ENCODE results near the gene NPTX1. TPM values are rescaled to one million over a fixed set of nuclear protein-coding genes. Genes with fewer than 3 reads are reported as not detected.

The NPTX1 gene
- total and polyA plus RNA-seq, 2 of the 13 experiments (the other 11 are each of a cell fraction or from before 2014, with no cell fraction given), result 0.01 TPM; not detected in 1

DNA sequence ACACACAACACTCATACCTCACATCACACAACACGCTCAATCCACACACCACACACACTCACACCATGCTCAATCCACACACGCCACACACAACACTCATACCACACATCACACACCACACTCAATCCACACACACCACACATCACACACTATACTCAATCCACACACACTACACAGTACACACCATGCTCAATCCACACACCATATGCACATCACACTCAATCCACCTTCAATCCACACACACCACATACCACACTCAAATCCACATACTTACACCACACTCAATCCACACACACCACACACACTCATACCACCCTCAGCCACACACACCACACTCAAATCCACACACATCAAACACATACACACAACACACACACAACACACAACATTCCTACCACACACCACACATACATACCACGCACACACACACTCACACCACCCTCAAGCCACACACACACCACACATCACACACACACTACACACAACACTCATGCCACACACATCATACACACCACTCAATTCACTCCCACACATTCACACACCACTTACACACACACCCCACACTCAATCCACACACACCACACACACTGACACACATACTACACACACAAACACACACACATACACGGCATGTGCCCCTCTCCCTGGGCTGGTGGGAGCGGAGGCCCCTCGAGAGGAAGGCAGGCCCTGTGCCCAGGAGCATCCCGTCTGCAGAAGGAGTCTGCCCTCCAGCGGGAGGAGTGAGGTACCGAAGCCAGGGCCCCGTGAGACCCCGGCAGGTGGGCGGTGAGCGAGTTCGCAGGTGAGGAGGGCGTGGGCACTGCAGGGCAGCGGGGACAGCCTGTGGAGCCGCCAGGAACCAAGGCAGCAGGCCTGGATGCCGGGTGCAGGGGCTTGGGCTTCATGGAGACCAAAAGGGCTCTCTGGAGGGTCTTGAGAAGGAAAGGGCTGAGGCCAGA lies 35.1 kb upstream of the NPTX1 start (continued):
- peak; percentile 4 for TF ChIP-seq ZNF646 (CRISPR knock-in tag; IDR thresholded peaks at IDR 0.05)
- TF ChIP-seq NFYC (CRISPR knock-in tag; IDR thresholded peaks at IDR 0.05), result no peak
- no peak for TF ChIP-seq ZNF788 (CRISPR knock-in tag; IDR thresholded peaks at IDR 0.05; ENCODE audit: borderline replicate concordance)
- TF ChIP-seq, protein P1, sequence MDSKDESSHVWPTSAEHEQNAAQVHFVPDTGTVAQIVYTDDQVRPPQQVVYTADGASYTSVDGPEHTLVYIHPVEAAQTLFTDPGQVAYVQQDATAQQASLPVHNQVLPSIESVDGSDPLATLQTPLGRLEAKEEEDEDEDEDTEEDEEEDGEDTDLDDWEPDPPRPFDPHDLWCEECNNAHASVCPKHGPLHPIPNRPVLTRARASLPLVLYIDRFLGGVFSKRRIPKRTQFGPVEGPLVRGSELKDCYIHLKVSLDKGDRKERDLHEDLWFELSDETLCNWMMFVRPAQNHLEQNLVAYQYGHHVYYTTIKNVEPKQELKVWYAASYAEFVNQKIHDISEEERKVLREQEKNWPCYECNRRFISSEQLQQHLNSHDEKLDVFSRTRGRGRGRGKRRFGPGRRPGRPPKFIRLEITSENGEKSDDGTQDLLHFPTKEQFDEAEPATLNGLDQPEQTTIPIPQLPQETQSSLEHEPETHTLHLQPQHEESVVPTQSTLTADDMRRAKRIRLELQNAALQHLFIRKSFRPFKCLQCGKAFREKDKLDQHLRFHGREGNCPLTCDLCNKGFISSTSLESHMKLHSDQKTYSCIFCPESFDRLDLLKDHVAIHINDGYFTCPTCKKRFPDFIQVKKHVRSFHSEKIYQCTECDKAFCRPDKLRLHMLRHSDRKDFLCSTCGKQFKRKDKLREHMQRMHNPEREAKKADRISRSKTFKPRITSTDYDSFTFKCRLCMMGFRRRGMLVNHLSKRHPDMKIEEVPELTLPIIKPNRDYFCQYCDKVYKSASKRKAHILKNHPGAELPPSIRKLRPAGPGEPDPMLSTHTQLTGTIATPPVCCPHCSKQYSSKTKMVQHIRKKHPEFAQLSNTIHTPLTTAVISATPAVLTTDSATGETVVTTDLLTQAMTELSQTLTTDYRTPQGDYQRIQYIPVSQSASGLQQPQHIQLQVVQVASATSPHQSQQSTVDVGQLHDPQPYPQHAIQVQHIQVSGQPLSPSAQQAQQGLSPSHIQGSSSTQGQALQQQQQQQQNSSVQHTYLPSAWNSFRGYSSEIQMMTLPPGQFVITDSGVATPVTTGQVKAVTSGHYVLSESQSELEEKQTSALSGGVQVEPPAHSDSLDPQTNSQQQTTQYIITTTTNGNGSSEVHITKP (CRISPR knock-in tag; IDR thresholded peaks at IDR 0.05; ENCODE audit: low read depth), result no peak
- TF ChIP-seq ZSCAN9 (CRISPR knock-in tag; IDR thresholded peaks at IDR 0.05; ENCODE audit: borderline replicate concordance), result no peak
- TF ChIP-seq ZNF431 (CRISPR knock-in tag; IDR thresholded peaks at IDR 0.05; ENCODE audit: borderline replicate concordance, low read depth), result no peak
- TF ChIP-seq XBP1 (CRISPR knock-in tag; IDR thresholded peaks at IDR 0.05), result no peak
- TF ChIP-seq, protein P2, sequence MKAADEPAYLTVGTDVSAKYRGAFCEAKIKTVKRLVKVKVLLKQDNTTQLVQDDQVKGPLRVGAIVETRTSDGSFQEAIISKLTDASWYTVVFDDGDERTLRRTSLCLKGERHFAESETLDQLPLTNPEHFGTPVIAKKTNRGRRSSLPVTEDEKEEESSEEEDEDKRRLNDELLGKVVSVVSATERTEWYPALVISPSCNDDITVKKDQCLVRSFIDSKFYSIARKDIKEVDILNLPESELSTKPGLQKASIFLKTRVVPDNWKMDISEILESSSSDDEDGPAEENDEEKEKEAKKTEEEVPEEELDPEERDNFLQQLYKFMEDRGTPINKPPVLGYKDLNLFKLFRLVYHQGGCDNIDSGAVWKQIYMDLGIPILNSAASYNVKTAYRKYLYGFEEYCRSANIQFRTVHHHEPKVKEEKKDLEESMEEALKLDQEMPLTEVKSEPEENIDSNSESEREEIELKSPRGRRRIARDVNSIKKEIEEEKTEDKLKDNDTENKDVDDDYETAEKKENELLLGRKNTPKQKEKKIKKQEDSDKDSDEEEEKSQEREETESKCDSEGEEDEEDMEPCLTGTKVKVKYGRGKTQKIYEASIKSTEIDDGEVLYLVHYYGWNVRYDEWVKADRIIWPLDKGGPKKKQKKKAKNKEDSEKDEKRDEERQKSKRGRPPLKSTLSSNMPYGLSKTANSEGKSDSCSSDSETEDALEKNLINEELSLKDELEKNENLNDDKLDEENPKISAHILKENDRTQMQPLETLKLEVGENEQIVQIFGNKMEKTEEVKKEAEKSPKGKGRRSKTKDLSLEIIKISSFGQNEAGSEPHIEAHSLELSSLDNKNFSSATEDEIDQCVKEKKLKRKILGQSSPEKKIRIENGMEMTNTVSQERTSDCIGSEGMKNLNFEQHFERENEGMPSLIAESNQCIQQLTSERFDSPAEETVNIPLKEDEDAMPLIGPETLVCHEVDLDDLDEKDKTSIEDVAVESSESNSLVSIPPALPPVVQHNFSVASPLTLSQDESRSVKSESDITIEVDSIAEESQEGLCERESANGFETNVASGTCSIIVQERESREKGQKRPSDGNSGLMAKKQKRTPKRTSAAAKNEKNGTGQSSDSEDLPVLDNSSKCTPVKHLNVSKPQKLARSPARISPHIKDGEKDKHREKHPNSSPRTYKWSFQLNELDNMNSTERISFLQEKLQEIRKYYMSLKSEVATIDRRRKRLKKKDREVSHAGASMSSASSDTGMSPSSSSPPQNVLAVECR (CRISPR knock-in tag; IDR thresholded peaks at IDR 0.05; ENCODE audit: borderline replicate concordance), result 0 out of 2 replicates have a peak, but pooled peaks have one; percentile 10
- TF ChIP-seq MNT (IDR thresholded peaks at IDR 0.05), result 0 out of 2 replicates have a peak, but pooled peaks have one; percentile 3
- no peak for TF ChIP-seq ZNF329 (CRISPR knock-in tag; IDR thresholded peaks at IDR 0.05; ENCODE audit: low read depth)
- TF ChIP-seq ZNF563 (CRISPR knock-in tag; IDR thresholded peaks at IDR 0.05), result no peak
